OCI-LY1 (cell line): ENCODE results near the gene GNPTAB.

ENCODE experiments used
- EZH2 ChIP-seq: fragments of 200-600 bp; sonication (generic), shearing (Covaris generic); IDR thresholded peaks from 2 replicates; pipeline ENCODE4 v1.8.0; 2017; ENCODE audit warnings: borderline replicate concordance, mixed run types, mild to moderate bottlenecking, antibody characterized with exemption, low read length, moderate library complexity, mixed read lengths
- TF ChIP-seq, protein P1 (sequence below): fragments of 200-600 bp; sonication (generic), shearing (Covaris generic); IDR thresholded peaks from 2 replicates; pipeline ENCODE4 v1.5.1; 2017; ENCODE audit warnings: mild to moderate bottlenecking, antibody characterized with exemption, low read length, moderate library complexity, mixed read lengths

DNA sequence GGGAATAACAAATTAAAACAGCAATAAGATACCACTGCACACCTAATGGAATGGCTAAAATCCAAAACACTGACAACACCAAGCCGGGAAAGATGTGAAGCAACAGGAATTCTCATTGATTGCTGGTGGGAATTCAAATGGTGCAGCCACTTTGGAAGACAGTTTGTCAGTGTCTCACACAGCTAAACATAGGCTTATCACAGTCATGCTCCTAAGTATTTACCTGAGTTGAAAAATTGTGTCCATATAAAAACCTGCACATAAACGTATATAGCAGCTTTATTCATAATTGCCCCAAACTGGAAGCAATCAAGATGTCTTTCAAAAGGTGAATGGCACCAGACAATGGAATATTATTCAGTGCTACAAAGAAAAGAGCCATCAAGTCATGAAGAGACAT, 21.6 kb downstream of the GNPTAB start:
- TF ChIP-seq, protein P1, sequence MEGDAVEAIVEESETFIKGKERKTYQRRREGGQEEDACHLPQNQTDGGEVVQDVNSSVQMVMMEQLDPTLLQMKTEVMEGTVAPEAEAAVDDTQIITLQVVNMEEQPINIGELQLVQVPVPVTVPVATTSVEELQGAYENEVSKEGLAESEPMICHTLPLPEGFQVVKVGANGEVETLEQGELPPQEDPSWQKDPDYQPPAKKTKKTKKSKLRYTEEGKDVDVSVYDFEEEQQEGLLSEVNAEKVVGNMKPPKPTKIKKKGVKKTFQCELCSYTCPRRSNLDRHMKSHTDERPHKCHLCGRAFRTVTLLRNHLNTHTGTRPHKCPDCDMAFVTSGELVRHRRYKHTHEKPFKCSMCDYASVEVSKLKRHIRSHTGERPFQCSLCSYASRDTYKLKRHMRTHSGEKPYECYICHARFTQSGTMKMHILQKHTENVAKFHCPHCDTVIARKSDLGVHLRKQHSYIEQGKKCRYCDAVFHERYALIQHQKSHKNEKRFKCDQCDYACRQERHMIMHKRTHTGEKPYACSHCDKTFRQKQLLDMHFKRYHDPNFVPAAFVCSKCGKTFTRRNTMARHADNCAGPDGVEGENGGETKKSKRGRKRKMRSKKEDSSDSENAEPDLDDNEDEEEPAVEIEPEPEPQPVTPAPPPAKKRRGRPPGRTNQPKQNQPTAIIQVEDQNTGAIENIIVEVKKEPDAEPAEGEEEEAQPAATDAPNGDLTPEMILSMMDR = no peak
- no peak for TF ChIP-seq EZH2
